Measurements from ENCODE around the gene NPAS4. TPM values are rescaled to one million over a fixed set of nuclear protein-coding genes. Genes with fewer than 3 reads are reported as not detected.
A peak's percentile ranks its signal among the peaks of the same experiment; 100 is the strongest.

The NPAS4 gene
- total and polyA plus RNA-seq, 2 experiments from 2014 or later = not detected

GRCh38 chr11:66419825-66420224 is 1.0 kb upstream of the NPAS4 start:
- in situ Hi-C loops (cut with MboI) = no loop called here
- Histone ChIP-seq H3K27me3 (replicated peaks; ENCODE audit: insufficient read depth) (0 out of 2 replicates have a peak, but pooled peaks cover 5% of the 10 kb centered on the region), H3K9me3 (ENCODE audit: low read depth) (no peaks in the 10 kb centered on the region), H3K27ac (no peak overlapping the region), H3K79me2 (ENCODE audit: insufficient read depth) (no peaks in the 10 kb centered on the region), H2AFZ (no peak overlapping the region), H3K4me3 (no peak overlapping the region), H3K36me3 (ENCODE audit: low read depth) (no peaks in the 10 kb centered on the region), H3K9me2 (ENCODE audit: insufficient read depth) (no peaks in the 10 kb centered on the region), H3K9ac (no peak overlapping the region), H3K4me1 (ENCODE audit: insufficient read depth) (peaks cover 12% of the 10 kb centered on the region), H3K4me2 (ENCODE audit: unreplicated experiment) (no peak overlapping the region), H4K20me1 (ENCODE audit: insufficient read depth) (no peaks in the 10 kb centered on the region), H3F3A (ENCODE audit: insufficient read depth) (peaks cover 24% of the 10 kb centered on the region)
- TF ChIP-seq EZH2phosphoT487 (IDR thresholded peaks at IDR 0.05; ENCODE audit: insufficient read depth, low read depth) = no peak
- no peak for TF ChIP-seq EZH2 (IDR thresholded peaks at IDR 0.05; ENCODE audit: insufficient read depth, poor library complexity, severe bottlenecking)
- 5 to 14% methylated on average over 9 to 20 of the region's 30 CpGs for WGBS, 2 experiments (ENCODE audit: low coverage in 1 of 2, low lambda C conversion rate in 2 of 2, missing lambda C conversion rate in 2 of 2)
- DNase-seq = no peak

- in situ Hi-C loops (cut with MboI) = no loop called here
- no peaks in the 10 kb centered on the region for H3K9me2 ChIP-seq (ENCODE audit: insufficient read depth)
- H3K4me2 ChIP-seq (ENCODE audit: unreplicated experiment) = no peak overlapping the region
- no peaks in the 10 kb centered on the region for H3K9me3 ChIP-seq (ENCODE audit: low read depth)
- DNase-seq = peak; percentile 93
- peaks cover 12% of the 10 kb centered on the region for H3K4me1 ChIP-seq (ENCODE audit: insufficient read depth)
- no peak overlapping the region for H2AFZ ChIP-seq
- H3K79me2 ChIP-seq (ENCODE audit: insufficient read depth) = no peaks in the 10 kb centered on the region
- no peak overlapping the region for H3K27ac ChIP-seq
- H3K4me3 ChIP-seq = no peak overlapping the region
- 8 to 9% methylated on average over 38 of the region's 38 CpGs for WGBS, 2 experiments (ENCODE audit: low coverage in 1 of 2, low lambda C conversion rate in 2 of 2, missing lambda C conversion rate in 2 of 2)
- 0 out of 2 replicates have a peak, but pooled peaks cover 5% of the 10 kb centered on the region for H3K27me3 ChIP-seq (replicated peaks; ENCODE audit: insufficient read depth)
- H3F3A ChIP-seq (ENCODE audit: insufficient read depth) = peaks cover 24% of the 10 kb centered on the region
- no peak for TF ChIP-seq EZH2 (IDR thresholded peaks at IDR 0.05; ENCODE audit: insufficient read depth, poor library complexity, severe bottlenecking)
- TF ChIP-seq EZH2phosphoT487 (IDR thresholded peaks at IDR 0.05; ENCODE audit: insufficient read depth, low read depth) = no peak
- no peaks in the 10 kb centered on the region for H3K36me3 ChIP-seq (ENCODE audit: low read depth)
- H3K9ac ChIP-seq = no peak overlapping the region
- no peaks in the 10 kb centered on the region for H4K20me1 ChIP-seq (ENCODE audit: insufficient read depth)
These were observed 814 bp downstream of the NPAS4 start for GRCh38 chr11:66421492-66422205.

GRCh38 chr11:66426314-66426713 is 5.5 kb downstream of the NPAS4 start:
- TF ChIP-seq EZH2phosphoT487 (IDR thresholded peaks at IDR 0.05; ENCODE audit: insufficient read depth, low read depth) (no peak), EZH2 (IDR thresholded peaks at IDR 0.05; ENCODE audit: insufficient read depth, poor library complexity, severe bottlenecking) (no peak)
- in situ Hi-C loops (cut with MboI) = no loop called here
- H3K27ac ChIP-seq = no peak overlapping the region
- no peak overlapping the region for H3K4me2 ChIP-seq (ENCODE audit: unreplicated experiment)
- H3F3A ChIP-seq (ENCODE audit: insufficient read depth) = peaks cover 14% of the 10 kb centered on the region
- H3K4me1 ChIP-seq (ENCODE audit: insufficient read depth) = no peaks in the 10 kb centered on the region
- no peaks in the 10 kb centered on the region for H3K27me3 ChIP-seq (replicated peaks; ENCODE audit: insufficient read depth)
- 71 to 72% methylated on average over 23 of the region's 23 CpGs for WGBS, 2 experiments (ENCODE audit: low coverage in 1 of 2, low lambda C conversion rate in 2 of 2, missing lambda C conversion rate in 2 of 2)
- H3K9ac ChIP-seq = no peak overlapping the region
- H3K79me2 ChIP-seq (ENCODE audit: insufficient read depth) = no peaks in the 10 kb centered on the region
- no peak overlapping the region for H2AFZ ChIP-seq
- no peaks in the 10 kb centered on the region for H4K20me1 ChIP-seq (ENCODE audit: insufficient read depth)
- no peak for DNase-seq
- H3K36me3 ChIP-seq (ENCODE audit: low read depth) = no peaks in the 10 kb centered on the region
- no peaks in the 10 kb centered on the region for H3K9me2 ChIP-seq (ENCODE audit: insufficient read depth)
- H3K4me3 ChIP-seq = no peak overlapping the region
- H3K9me3 ChIP-seq (ENCODE audit: low read depth) = no peaks in the 10 kb centered on the region

- in situ Hi-C loops (cut with MboI) = no loop called here
- H3K4me3 ChIP-seq = no peak overlapping the region
- no peaks in the 10 kb centered on the region for H3K9me3 ChIP-seq (ENCODE audit: low read depth)
- no peak overlapping the region for H3K4me2 ChIP-seq (ENCODE audit: unreplicated experiment)
- DNase-seq = no peak
- H2AFZ ChIP-seq = no peak overlapping the region
- no peaks in the 10 kb centered on the region for H3K27me3 ChIP-seq (replicated peaks; ENCODE audit: insufficient read depth)
- no peaks in the 10 kb centered on the region for H3K4me1 ChIP-seq (ENCODE audit: insufficient read depth)
- H3K36me3 ChIP-seq (ENCODE audit: low read depth) = no peaks in the 10 kb centered on the region
- no peak overlapping the region for H3K27ac ChIP-seq
- no peaks in the 10 kb centered on the region for H4K20me1 ChIP-seq (ENCODE audit: insufficient read depth)
- 63 to 67% methylated on average over 2 of the region's 2 CpGs for WGBS, 2 experiments (ENCODE audit: low coverage in 1 of 2, low lambda C conversion rate in 2 of 2, missing lambda C conversion rate in 2 of 2)
- no peaks in the 10 kb centered on the region for H3K9me2 ChIP-seq (ENCODE audit: insufficient read depth)
- no peaks in the 10 kb centered on the region for H3K79me2 ChIP-seq (ENCODE audit: insufficient read depth)
- no peak overlapping the region for H3K9ac ChIP-seq
- H3F3A ChIP-seq (ENCODE audit: insufficient read depth) = no peaks in the 10 kb centered on the region
- TF ChIP-seq EZH2 (IDR thresholded peaks at IDR 0.05; ENCODE audit: insufficient read depth, poor library complexity, severe bottlenecking) (no peak), EZH2phosphoT487 (IDR thresholded peaks at IDR 0.05; ENCODE audit: insufficient read depth, low read depth) (no peak)
These were observed 8.1 kb downstream of the NPAS4 start for GRCh38 chr11:66428933-66429332.
